Aorta (tissue), 5 donors: ENCODE measurements around the gene RCVRN. TPM values are rescaled to one million over a fixed set of nuclear protein-coding genes. Genes with fewer than 3 reads are reported as not detected.

ENCODE experiments used
- ATAC-seq: fragments of 200-7000 bp; cut with Tn5 transposase; one replicate; pipeline ENCODE4 v1.9.1; 2022; ENCODE audit warnings: moderate library complexity; ENCODE audit not compliant: low FRiP score
- DNase-seq, 2 donors: peaks; one replicate each; pipeline ENCODE4 v3.0.0-alpha.2; 2020
- H3K27ac ChIP-seq, 2 donors: one replicate each; pipeline ENCODE4 v1.5.1; 2013; ENCODE audit warnings: low read length in 2 of 2, mild to moderate bottlenecking in 2 of 2, moderate library complexity in 2 of 2, control low read depth in 1 of 2, inconsistent platforms in 1 of 2, low read depth in 1 of 2
- H3K27me3 ChIP-seq, 2 donors: one replicate each; pipeline ENCODE4 v1.6.1; 2013; ENCODE audit warnings: control low read depth in 1 of 2, low read length in 1 of 2, mild to moderate bottlenecking in 1 of 2, moderate library complexity in 1 of 2; ENCODE audit not compliant: insufficient read depth in 2 of 2, control insufficient read depth in 1 of 2
- H3K36me3 ChIP-seq, 2 donors: one replicate each; pipeline ENCODE4 v1.6.1; 2013; ENCODE audit warnings: control low read depth in 1 of 2, low read length in 1 of 2, mild to moderate bottlenecking in 1 of 2; ENCODE audit not compliant: insufficient read depth in 2 of 2, control insufficient read depth in 1 of 2
- H3K4me1 ChIP-seq, 2 donors: one replicate each; pipeline ENCODE4 v1.6.1; 2013; ENCODE audit warnings: low read length in 2 of 2, control low read depth in 1 of 2, mild to moderate bottlenecking in 1 of 2, moderate library complexity in 1 of 2; ENCODE audit not compliant: insufficient read depth in 2 of 2, control insufficient read depth in 1 of 2
- H3K4me3 ChIP-seq, 2 donors: one replicate each; pipeline ENCODE4 v1.5.1; 2013; ENCODE audit warnings: low read length in 2 of 2, control low read depth in 1 of 2, mild to moderate bottlenecking in 1 of 2
- H3K9me3 ChIP-seq: one replicate; pipeline ENCODE4 v1.6.1; 2013; ENCODE audit warnings: mild to moderate bottlenecking, low read length; ENCODE audit not compliant: control insufficient read depth
- WGBS, 2 donors: extraction: QIAGEN DNeasy Blood & Tissue Kit; methylation state at CpG; one replicate each; pipeline ENCODE4 v1.1.7; 2013; 5-methylcytosine and 5-hydroxymethylcytosine counted together
- intact Hi-C, 2 donors: fragments of 100-400 bp; cut with DNase I; formaldehyde crosslinking; loops; one replicate each; pipeline versions ENCODE4 v1.14.2 to v1.15.0; 2022
- polyA plus RNA-seq, 2 donors: library from polyadenylated mRNA; stranded (reverse); fragments of 200-250 nt; gene quantifications; one replicate each; pipeline ENCODE4 v1.2.3, GENCODE V29; 2013
- total RNA-seq, 2 donors: library from RNA; stranded (reverse); fragmentation: NEBNext Ultra II Directional; extraction: Animal tissue kit (Norgen Biotek cat#: 25700); gene quantifications; one replicate each; pipeline ENCODE4 v1.2.1, GENCODE V29; 2021
- donor health status: healthy with polysubstance abuse.
- donor health status: Bipolar disorder and iron deficiency.
- donor health status: DM: no; HTN: no; CAD: no.
- donor health status: DM: no; HTN: no; CAD: no.
- donor health status: DM: yes; HTN: yes; CAD: no.

The RCVRN gene
- total and polyA plus RNA-seq, 4 donors: 0.23 to 1.0 TPM; not detected in 2

- ATAC-seq: no peak
These were observed 12.7 kb upstream of the RCVRN start for GRCh38 chr17:9917801-9918200.

GRCh38 chr17:9917131-9917530 is 12.1 kb upstream of the RCVRN start:
- Histone ChIP-seq H3K27me3 (no peaks in the 10 kb centered on the region), H3K27ac (no peak overlapping the region), H3K9me3 (no peaks in the 10 kb centered on the region), H3K4me1 (no peaks in the 10 kb centered on the region), H3K36me3 (no peaks in the 10 kb centered on the region), H3K4me3 (no peak overlapping the region)
- DNase-seq (no peak), ATAC-seq (no peak)
- intact Hi-C loops: no loop called here
- WGBS, 2 donors: 85 to 87% methylated on average over 12 to 13 of the region's 13 CpGs

More at GRCh38 chr17:9917801-9918200, 12.7 kb upstream of the RCVRN start:
- H3K4me3 ChIP-seq: no peak overlapping the region
- H3K9me3 ChIP-seq: no peaks in the 10 kb centered on the region
- WGBS, 2 donors: 91% methylated on average over 18 to 19 of the region's 19 CpGs
- no peaks in the 10 kb centered on the region for H3K27me3 ChIP-seq
- no peaks in the 10 kb centered on the region for H3K4me1 ChIP-seq
- no peak for DNase-seq
- intact Hi-C loops: no loop called here
- H3K36me3 ChIP-seq: no peaks in the 10 kb centered on the region
- no peak overlapping the region for H3K27ac ChIP-seq

- no peaks in the 10 kb centered on the region for H3K9me3 ChIP-seq
- intact Hi-C loops: no loop called here
- no peak for DNase-seq
- H3K4me1 ChIP-seq: no peaks in the 10 kb centered on the region
- H3K27ac ChIP-seq: no peak overlapping the region
- no peaks in the 10 kb centered on the region for H3K36me3 ChIP-seq
- no peak overlapping the region for H3K4me3 ChIP-seq
- ATAC-seq: no peak
- H3K27me3 ChIP-seq: no peaks in the 10 kb centered on the region
- 78 to 83% methylated on average over 8 of the region's 8 CpGs for WGBS, 2 donors
These were observed 11.0 kb upstream of the RCVRN start for GRCh38 chr17:9916108-9916507.

GRCh38 chr17:9913476-9913875 is 8.4 kb upstream of the RCVRN start:
- no peak for DNase-seq
- 88% methylated on average over 5 of the region's 5 CpGs for WGBS, 2 donors
- H3K4me1 ChIP-seq: no peaks in the 10 kb centered on the region
- ATAC-seq: no peak
- H3K27ac ChIP-seq: no peak overlapping the region
- H3K36me3 ChIP-seq: no peaks in the 10 kb centered on the region
- no peaks in the 10 kb centered on the region for H3K9me3 ChIP-seq
- intact Hi-C loops: no loop called here
- no peaks in the 10 kb centered on the region for H3K27me3 ChIP-seq
- H3K4me3 ChIP-seq: no peak overlapping the region

DNA sequence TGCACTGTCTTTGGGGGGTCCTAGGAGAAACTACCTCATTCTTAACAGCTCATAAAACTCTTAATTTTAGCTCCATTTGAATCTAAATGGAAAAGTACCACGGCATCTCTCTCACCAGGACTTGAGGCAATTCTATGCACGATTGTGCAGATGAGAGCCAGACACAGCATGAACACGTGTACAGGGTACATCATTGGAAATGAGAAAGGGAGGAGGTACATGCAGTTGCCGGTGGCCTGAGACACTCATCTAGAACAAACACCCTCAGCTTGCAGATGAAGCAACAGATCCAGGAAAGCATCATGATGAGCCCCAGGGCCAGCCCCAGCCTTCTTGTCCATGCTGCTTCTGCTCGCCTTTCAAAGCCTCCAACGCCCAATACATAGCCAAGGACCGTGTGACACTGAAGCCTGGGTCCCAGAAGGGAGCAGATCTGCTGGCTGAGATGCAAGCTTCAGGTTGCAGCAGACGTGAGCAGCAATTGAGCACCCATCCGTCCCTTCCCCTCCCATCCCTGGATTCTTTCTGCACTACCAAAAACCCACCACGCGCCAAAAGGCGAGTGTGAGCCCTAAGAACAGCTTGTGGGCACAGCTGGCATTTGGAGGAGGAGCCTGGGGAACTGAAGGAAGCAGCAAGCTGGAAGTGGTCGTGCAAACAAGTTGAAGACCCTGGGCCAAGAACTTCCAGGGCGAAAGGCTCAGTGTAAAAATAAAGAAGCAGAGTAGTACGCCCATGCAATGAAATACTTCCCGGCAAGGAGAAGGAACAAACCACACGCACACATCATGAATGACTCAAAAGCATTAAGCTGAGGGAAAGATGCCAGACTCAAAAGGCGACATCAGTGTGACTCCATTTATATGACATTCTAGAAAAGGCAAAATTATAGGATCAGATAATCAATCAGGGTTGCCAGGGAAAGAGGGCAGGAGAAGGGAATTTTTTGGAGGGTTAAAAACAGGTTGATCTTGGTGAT is 7.3 kb upstream of the RCVRN start:
- no peaks in the 10 kb centered on the region for H3K4me1 ChIP-seq
- intact Hi-C loops: no loop called here
- H3K27me3 ChIP-seq: no peaks in the 10 kb centered on the region
- no peak overlapping the region for H3K27ac ChIP-seq
- ATAC-seq (no peak), DNase-seq (no peak)
- no peaks in the 10 kb centered on the region for H3K36me3 ChIP-seq
- no peak overlapping the region for H3K4me3 ChIP-seq
- no peaks in the 10 kb centered on the region for H3K9me3 ChIP-seq
- 65 to 69% methylated on average over 18 of the region's 18 CpGs for WGBS, 2 donors

DNA sequence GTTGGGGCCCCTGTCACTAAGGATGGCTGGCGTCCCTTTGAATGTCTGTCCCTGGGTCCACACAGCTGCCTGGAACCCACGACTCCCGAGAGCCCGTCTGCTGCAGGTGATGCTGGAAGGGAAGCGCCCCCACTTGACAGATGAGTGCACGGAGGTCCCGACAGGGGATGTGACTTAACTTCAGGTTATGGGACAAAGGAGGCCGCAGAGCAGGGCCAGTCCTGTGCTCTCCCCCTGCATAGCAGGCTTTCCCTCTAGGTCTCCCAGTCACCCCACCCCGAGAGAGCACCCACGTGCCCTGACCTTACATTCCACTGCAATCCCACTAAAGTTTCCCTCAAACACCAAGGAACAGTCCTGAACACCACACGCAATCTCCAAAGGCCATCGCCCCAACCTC is 6.0 kb upstream of the RCVRN start:
- no peak for ATAC-seq
- H3K9me3 ChIP-seq: no peaks in the 10 kb centered on the region
- DNase-seq: no peak
- no peaks in the 10 kb centered on the region for H3K27me3 ChIP-seq
- no peaks in the 10 kb centered on the region for H3K4me1 ChIP-seq
- no peaks in the 10 kb centered on the region for H3K36me3 ChIP-seq
- intact Hi-C loops: no loop called here
- no peak overlapping the region for H3K27ac ChIP-seq
- WGBS, 2 donors: 67 to 71% methylated on average over 12 of the region's 12 CpGs
- no peak overlapping the region for H3K4me3 ChIP-seq

GRCh38 chr17:9908649-9909042 is 3.6 kb upstream of the RCVRN start:
- no peak overlapping the region for H3K27ac ChIP-seq
- 31 to 39% methylated on average over 7 of the region's 7 CpGs for WGBS, 2 donors
- intact Hi-C loops: no loop called here
- H3K4me3 ChIP-seq: no peak overlapping the region
- no peak for DNase-seq
- no peaks in the 10 kb centered on the region for H3K27me3 ChIP-seq
- H3K36me3 ChIP-seq: no peaks in the 10 kb centered on the region
- no peak for ATAC-seq
- H3K9me3 ChIP-seq: no peaks in the 10 kb centered on the region
- no peaks in the 10 kb centered on the region for H3K4me1 ChIP-seq

- Histone ChIP-seq H3K4me1 (no peaks in the 10 kb centered on the region), H3K27me3 (no peaks in the 10 kb centered on the region), H3K27ac (no peak overlapping the region), H3K36me3 (no peaks in the 10 kb centered on the region), H3K9me3 (no peaks in the 10 kb centered on the region), H3K4me3 (no peak overlapping the region)
- WGBS, 2 donors: 23 to 33% methylated on average over 12 of the region's 12 CpGs
- ATAC-seq: no peak
- peak in 1 of 2 donors; percentile 35 for DNase-seq
- intact Hi-C loops: no loop called here
These were observed 3.0 kb upstream of the RCVRN start for GRCh38 chr17:9907883-9908648.
